Kidney epithelial cell (primary cell): Measurements from ENCODE around the gene ABLIM2. TPM values are rescaled to one million over a fixed set of nuclear protein-coding genes. Genes with fewer than 3 reads are reported as not detected.

Experiments
- DNase-seq: peaks from one replicate; pipeline ENCODE4 v3.0.0-alpha.2; 2010; ENCODE audit warnings: low read depth
- H3K27me3 ChIP-seq: 2 replicates; pipeline ENCODE4 v1.6.0; 2011; ENCODE audit warnings: low read length; ENCODE audit not compliant: control insufficient read depth, insufficient read depth
- H3K36me3 ChIP-seq: 2 replicates; pipeline ENCODE4 v1.5.1; 2011; ENCODE audit warnings: low read length; ENCODE audit not compliant: control insufficient read depth, insufficient read depth
- H3K4me3 ChIP-seq: 2 replicates; pipeline ENCODE4 v1.5.1; 2011; ENCODE audit warnings: low read depth, mild to moderate bottlenecking, control low read depth, low read length
- CTCF ChIP-seq: IDR thresholded peaks from 2 replicates; pipeline ENCODE4 v1.5.1; 2011; ENCODE audit warnings: mild to moderate bottlenecking, moderate library complexity, low read length, control low read depth, inconsistent platforms; ENCODE audit not compliant: insufficient read depth, poor library complexity, severe bottlenecking
- total RNA-seq: library from RNA; depleted of rRNA; stranded (reverse); fragments of >200 nt; gene quantifications from 2 replicates; pipeline ENCODE4 v1.2.3, GENCODE V29; 2015

ABLIM2 gene
- total RNA-seq, 1 donor from 2014 or later: 1.3 TPM

- peaks cover 7% of the 10 kb centered on the region for H3K27me3 ChIP-seq
- H3K36me3 ChIP-seq: no peaks in the 10 kb centered on the region
- no peak for TF ChIP-seq CTCF
- H3K4me3 ChIP-seq: no peak overlapping the region
- no peak for DNase-seq
Observed at GRCh38 chr4:8182858-8183725, 24.5 kb upstream of the ABLIM2 start.

- TF ChIP-seq CTCF: no peak
- DNase-seq: no peak
- Histone ChIP-seq H3K36me3 (no peaks in the 10 kb centered on the region), H3K4me3 (no peak overlapping the region), H3K27me3 (peaks cover 11% of the 10 kb centered on the region)
Observed at GRCh38 chr4:8182294-8182693, 23.7 kb upstream of the ABLIM2 start.

- Histone ChIP-seq H3K36me3 (no peaks in the 10 kb centered on the region), H3K4me3 (no peak overlapping the region), H3K27me3 (peaks cover 11% of the 10 kb centered on the region)
- no peak for DNase-seq
- no peak for TF ChIP-seq CTCF
Observed at GRCh38 chr4:8181844-8182243, 23.2 kb upstream of the ABLIM2 start.

GRCh38 chr4:8181119-8181518 is 22.5 kb upstream of the ABLIM2 start:
- Histone ChIP-seq H3K4me3 (no peak overlapping the region), H3K27me3 (peaks cover 14% of the 10 kb centered on the region), H3K36me3 (no peaks in the 10 kb centered on the region)
- DNase-seq: no peak
- no peak for TF ChIP-seq CTCF

- Histone ChIP-seq H3K4me3 (no peak overlapping the region), H3K27me3 (peaks cover 17% of the 10 kb centered on the region), H3K36me3 (no peaks in the 10 kb centered on the region)
- no peak for TF ChIP-seq CTCF
- DNase-seq: no peak
Observed at GRCh38 chr4:8180310-8181093, 21.9 kb upstream of the ABLIM2 start.
